Activated CD8-positive, alpha-beta T cell treated with anti-CD3 and anti-CD28 coated beads for 36 hours (primary cell): ENCODE results near the gene PDE4B. TPM values are rescaled to one million over a fixed set of nuclear protein-coding genes. Genes with fewer than 3 reads are reported as not detected.
"Not testable (repeated sequence)": the region's sequence is repeated elsewhere in the genome, so short reads cannot be mapped to it uniquely, and the experiment has no call there.

Experiments used
- ATAC-seq: fragments of 200-7000 bp; cut with Tn5 transposase; one replicate; pipeline ENCODE4 v1.10.0; 2021; ENCODE audit warnings: mild to moderate bottlenecking, moderate library complexity
- CTCF ChIA-PET: fragments of 350-600 bp; sonication (Branson Sonifier 250); formaldehyde crosslinking; loops from one replicate; lab custom pipeline; 2021; ENCODE audit warnings: antibody characterized with exemption; lab: Charles Lee
- POLR2A ChIA-PET: fragments of 350-600 bp; sonication (Branson Sonifier 250); formaldehyde crosslinking; loops from one replicate; lab custom pipeline; 2021; ENCODE audit warnings: antibody characterized with exemption; lab: Charles Lee
- DNase-seq: peaks from one replicate; pipeline ENCODE4 v3.0.0-alpha.2; 2020
- H3K27ac Mint-ChIP-seq: one replicate; pipeline ENCODE4 v1.8.0; 2021; ENCODE audit warnings: mild to moderate bottlenecking, mixed read lengths
- H3K27me3 Mint-ChIP-seq: one replicate; pipeline ENCODE4 v1.8.0; 2021; ENCODE audit warnings: mixed read lengths
- H3K36me3 Mint-ChIP-seq: one replicate; pipeline ENCODE4 v1.8.0; 2021; ENCODE audit warnings: low read depth, mixed read lengths
- H3K4me1 Mint-ChIP-seq: one replicate; pipeline ENCODE4 v1.8.0; 2021; ENCODE audit warnings: low read depth, mixed read lengths
- H3K4me3 Mint-ChIP-seq: one replicate; pipeline ENCODE4 v1.8.0; 2021; ENCODE audit warnings: mild to moderate bottlenecking, moderate library complexity, mixed read lengths
- H3K9me3 Mint-ChIP-seq: one replicate; pipeline ENCODE4 v1.8.0; 2021; ENCODE audit warnings: mixed read lengths
- intact Hi-C: fragments of 100-400 bp; cut with micrococcal nuclease; formaldehyde crosslinking; loops from one replicate; pipeline ENCODE4 v1.10.0; 2022
- total RNA-seq, 2 experiments: library from RNA; stranded (reverse); gene quantifications; one replicate each; pipeline ENCODE4 v1.2.3, GENCODE V29; 2021
- TF ChIP-seq, protein P1 (sequence below): fragments of 200-600 bp; IDR thresholded peaks from one replicate; pipeline ENCODE4 v1.8.0; 2022; ENCODE audit warnings: antibody characterized with exemption, mild to moderate bottlenecking

The PDE4B gene
- total RNA-seq, 2 experiments from 2014 or later: 32.4 to 33.1 TPM

DNA sequence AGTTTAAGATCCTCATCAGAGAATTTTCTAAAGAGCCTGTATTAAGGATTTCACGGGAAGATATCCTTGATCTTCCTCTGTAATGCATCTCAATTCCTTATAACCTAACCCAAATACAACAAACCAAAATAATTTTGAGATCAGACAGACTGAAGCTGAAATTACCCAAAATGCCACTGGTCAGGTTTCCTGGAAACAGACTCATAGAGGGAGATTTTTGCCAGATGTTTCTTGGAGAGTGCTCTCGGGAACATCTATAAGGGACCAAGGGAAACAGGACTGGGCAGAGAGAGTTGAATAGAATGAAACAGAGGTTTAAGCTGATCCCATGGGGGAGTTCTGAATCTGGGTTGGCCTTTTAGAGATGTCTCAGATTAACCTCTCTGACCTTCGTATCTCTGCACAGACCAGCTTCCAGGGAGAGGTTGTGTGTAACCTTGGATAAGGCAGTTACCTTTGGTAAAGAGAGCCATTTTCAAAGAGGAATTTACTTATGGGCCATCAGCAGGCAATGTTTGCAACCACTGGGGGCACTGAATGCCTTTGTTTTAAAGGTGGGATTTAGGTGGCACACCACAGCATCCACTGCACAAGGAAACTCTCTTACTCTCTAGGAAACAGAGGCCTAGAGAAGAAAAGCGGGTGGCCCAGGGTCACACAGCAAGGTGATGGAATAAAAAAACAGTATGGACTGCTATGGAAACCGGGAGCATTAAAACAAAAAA lies 610.5 kb downstream of the PDE4B start:
- H3K4me3 Mint-ChIP-seq: no peak overlapping the region
- peaks cover 1% of the 10 kb centered on the region for H3K27me3 Mint-ChIP-seq
- peaks cover 33% of the 10 kb centered on the region for H3K4me1 Mint-ChIP-seq
- ChIA-PET CTCF (interaction anchor here (0.8 to 3.5 kb wide), 5 partner anchors 33 to 160 kb away, joined by 3 to 20 read pairs (median 5); no protein-coding TSS in a partner anchor), POLR2A (no interaction called here)
- H3K36me3 Mint-ChIP-seq: no peaks in the 10 kb centered on the region
- intact Hi-C loops: loop anchor here (5.0 kb wide), 1 partner anchor 34 kb away; no protein-coding TSS in a partner anchor
- H3K27ac Mint-ChIP-seq: no peak overlapping the region
- TF ChIP-seq, protein P1, sequence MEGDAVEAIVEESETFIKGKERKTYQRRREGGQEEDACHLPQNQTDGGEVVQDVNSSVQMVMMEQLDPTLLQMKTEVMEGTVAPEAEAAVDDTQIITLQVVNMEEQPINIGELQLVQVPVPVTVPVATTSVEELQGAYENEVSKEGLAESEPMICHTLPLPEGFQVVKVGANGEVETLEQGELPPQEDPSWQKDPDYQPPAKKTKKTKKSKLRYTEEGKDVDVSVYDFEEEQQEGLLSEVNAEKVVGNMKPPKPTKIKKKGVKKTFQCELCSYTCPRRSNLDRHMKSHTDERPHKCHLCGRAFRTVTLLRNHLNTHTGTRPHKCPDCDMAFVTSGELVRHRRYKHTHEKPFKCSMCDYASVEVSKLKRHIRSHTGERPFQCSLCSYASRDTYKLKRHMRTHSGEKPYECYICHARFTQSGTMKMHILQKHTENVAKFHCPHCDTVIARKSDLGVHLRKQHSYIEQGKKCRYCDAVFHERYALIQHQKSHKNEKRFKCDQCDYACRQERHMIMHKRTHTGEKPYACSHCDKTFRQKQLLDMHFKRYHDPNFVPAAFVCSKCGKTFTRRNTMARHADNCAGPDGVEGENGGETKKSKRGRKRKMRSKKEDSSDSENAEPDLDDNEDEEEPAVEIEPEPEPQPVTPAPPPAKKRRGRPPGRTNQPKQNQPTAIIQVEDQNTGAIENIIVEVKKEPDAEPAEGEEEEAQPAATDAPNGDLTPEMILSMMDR: no peak
- ATAC-seq (no peak), DNase-seq (no peak)
- no peaks in the 10 kb centered on the region for H3K9me3 Mint-ChIP-seq

- DNase-seq: no peak
- ATAC-seq: no peak
- CTCF ChIA-PET: interaction anchor here (1.1 to 2.6 kb wide), 5 partner anchors 15 to 149 kb away, joined by 3 to 9 read pairs (median 4); no protein-coding TSS in a partner anchor
- intact Hi-C loops: no loop called here
- Mint-ChIP-seq H3K4me1 (peaks cover 20% of the 10 kb centered on the region), H3K9me3 (peaks cover 10% of the 10 kb centered on the region), H3K4me3 (no peak overlapping the region), H3K27me3 (no peaks in the 10 kb centered on the region), H3K36me3 (no peaks in the 10 kb centered on the region), H3K27ac (no peak overlapping the region)
- TF ChIP-seq, protein P1: no peak
- POLR2A ChIA-PET: interaction anchor here (0.6 to 1.0 kb wide), 2 partner anchors 14 to 934 kb away, joined by 4 to 5 read pairs; no protein-coding TSS in a partner anchor
Measured at GRCh38 chr1:66405061-66405460, 612.4 kb downstream of the PDE4B start.

GRCh38 chr1:66411449-66411848 lies 618.8 kb downstream of the PDE4B start:
- ATAC-seq, POLR2A ChIA-PET, H3K4me3 Mint-ChIP-seq, H3K27ac Mint-ChIP-seq, DNase-seq, CTCF ChIA-PET, H3K27me3 Mint-ChIP-seq, H3K36me3 Mint-ChIP-seq, intact Hi-C loops: not testable (repeated sequence)
- peaks cover 25% of the 10 kb centered on the region for H3K9me3 Mint-ChIP-seq
- peaks cover 38% of the 10 kb centered on the region for H3K4me1 Mint-ChIP-seq

GRCh38 chr1:66412704-66413103 lies 620.0 kb downstream of the PDE4B start:
- no peak overlapping the region for H3K27ac Mint-ChIP-seq
- ATAC-seq: no peak
- TF ChIP-seq, protein P1: no peak
- ChIA-PET CTCF (interaction anchor here (2.9 kb wide), 1 partner anchor 24 kb away, joined by 13 read pairs; no protein-coding TSS in a partner anchor), POLR2A (interaction anchor here (1.9 kb wide), 1 partner anchor 24 kb away, joined by 6 read pairs; no protein-coding TSS in a partner anchor)
- intact Hi-C loops: loop anchor here (1.0 kb wide), 1 partner anchor 12 kb away; no protein-coding TSS in a partner anchor
- no peaks in the 10 kb centered on the region for H3K27me3 Mint-ChIP-seq
- peaks cover 38% of the 10 kb centered on the region for H3K4me1 Mint-ChIP-seq
- H3K4me3 Mint-ChIP-seq: no peak overlapping the region
- DNase-seq: no peak
- H3K36me3 Mint-ChIP-seq: peaks cover 6% of the 10 kb centered on the region
- H3K9me3 Mint-ChIP-seq: peaks cover 36% of the 10 kb centered on the region

GRCh38 chr1:66413136-66413837 lies 620.6 kb downstream of the PDE4B start:
- ATAC-seq: peak; percentile 39
- Mint-ChIP-seq H3K4me1 (peaks cover 38% of the 10 kb centered on the region), H3K4me3 (no peak overlapping the region), H3K36me3 (peaks cover 8% of the 10 kb centered on the region), H3K9me3 (peaks cover 42% of the 10 kb centered on the region), H3K27ac (no peak overlapping the region), H3K27me3 (no peaks in the 10 kb centered on the region)
- intact Hi-C loops: loop anchor here (1.0 kb wide), 1 partner anchor 13 kb away; no protein-coding TSS in a partner anchor
- no peak for DNase-seq
- ChIA-PET CTCF (interaction anchor here (2.9 kb wide), 1 partner anchor 23 kb away, joined by 13 read pairs; no protein-coding TSS in a partner anchor), POLR2A (interaction anchor here (1.2 to 1.9 kb wide), 2 partner anchors 23 to 42 kb away, joined by 3 to 6 read pairs; no protein-coding TSS in a partner anchor)
- TF ChIP-seq, protein P1: no peak
